CD4-positive, CD25-positive, alpha-beta regulatory T cell (primary cell): ENCODE measurements around the gene CACNA1G. TPM values are rescaled to one million over a fixed set of nuclear protein-coding genes. Genes with fewer than 3 reads are reported as not detected.

Experiments
- ATAC-seq, 2 donors: fragments of 150-1000 bp; cut with Tn5 transposase; one replicate each; pipeline ENCODE4 v1.10.0; 2021; ENCODE audit warnings: low read depth in 2 of 2, moderate number of reproducible peaks in 2 of 2, moderate library complexity in 1 of 2
- DNase-seq, 3 donors: peaks; one replicate each; pipeline versions ENCODE4 v3.0.0 to v3.0.0-alpha.2; 2012 to 2022; ENCODE audit warnings: mixed read lengths in 1 of 3
- H3K27ac ChIP-seq: one replicate; pipeline ENCODE4 v1.7.0; 2013; ENCODE audit warnings: mild to moderate bottlenecking, low read length; ENCODE audit not compliant: insufficient read depth, poor library complexity, severe bottlenecking
- H3K27me3 ChIP-seq: one replicate; pipeline ENCODE4 v1.7.0; 2013; ENCODE audit warnings: low read length; ENCODE audit not compliant: control insufficient read depth, insufficient read depth
- H3K36me3 ChIP-seq: one replicate; pipeline ENCODE4 v1.7.0; 2013; ENCODE audit warnings: mild to moderate bottlenecking, low read length, moderate library complexity; ENCODE audit not compliant: control insufficient read depth, insufficient read depth
- H3K4me1 ChIP-seq: 2 replicates; pipeline ENCODE4 v1.7.0; 2013; ENCODE audit warnings: mild to moderate bottlenecking, low read length; ENCODE audit not compliant: insufficient read depth, control insufficient read depth, poor library complexity, severe bottlenecking
- H3K4me3 ChIP-seq: one replicate; pipeline ENCODE4 v1.7.0; 2013; ENCODE audit warnings: low read depth, mild to moderate bottlenecking, low read length, moderate library complexity
- H3K9me3 ChIP-seq, 2 experiments: 1 replicate in 1 of 2; 2 replicates in 1 of 2; pipeline ENCODE4 v1.7.0; 2013; ENCODE audit warnings: low read length in 2 of 2, mild to moderate bottlenecking in 1 of 2, moderate library complexity in 1 of 2; ENCODE audit not compliant: control insufficient read depth in 2 of 2
- H3K27ac Mint-ChIP-seq, 3 donors: one replicate each; pipeline ENCODE4 v1.8.0; 2020 to 2022; ENCODE audit warnings: mild to moderate bottlenecking in 3 of 3, mixed read lengths in 3 of 3, moderate library complexity in 2 of 3
- H3K27me3 Mint-ChIP-seq: one replicate; pipeline ENCODE4 v1.8.0; 2022; ENCODE audit warnings: mild to moderate bottlenecking, mixed read lengths
- H3K36me3 Mint-ChIP-seq: one replicate; pipeline ENCODE4 v1.8.0; 2020; ENCODE audit warnings: mixed read lengths
- H3K4me1 Mint-ChIP-seq, 4 donors: one replicate each; pipeline ENCODE4 v1.8.0; 2020 to 2022; ENCODE audit warnings: mixed read lengths in 4 of 4, mild to moderate bottlenecking in 1 of 4
- H3K4me3 Mint-ChIP-seq, 4 donors: one replicate each; pipeline ENCODE4 v1.8.0; 2020 to 2022; ENCODE audit warnings: mild to moderate bottlenecking in 4 of 4, mixed read lengths in 4 of 4, moderate library complexity in 3 of 4
- H3K9me3 Mint-ChIP-seq, 7 donors: one replicate each; pipeline ENCODE4 v1.8.0; 2020 to 2022; ENCODE audit warnings: mixed read lengths in 7 of 7, mild to moderate bottlenecking in 3 of 7, moderate library complexity in 2 of 7
- polyA plus RNA-seq, 4 donors: library from polyadenylated mRNA; unstranded; fragments of 300-500 nt; fragmentation: Illumina TruSeq; gene quantifications; one replicate each; pipeline ENCODE4 v1.2.3, GENCODE V29; 2021
- total RNA-seq: library from RNA; stranded (reverse); gene quantifications from one replicate; pipeline ENCODE4 v1.2.3, GENCODE V29; 2022

Gene CACNA1G
- total and polyA plus RNA-seq, 5 donors from 2014 or later = 0.05 TPM; not detected in 4

GRCh38 chr17:50642071-50642721 is 81.7 kb downstream of the CACNA1G start:
- H3K4me1 ChIP-seq = no peaks in the 10 kb centered on the region
- Mint-ChIP-seq H3K27me3 (peaks cover 32% of the 10 kb centered on the region), H3K36me3 (no peaks in the 10 kb centered on the region), H3K4me1 (no peaks in the 10 kb centered on the region), H3K27ac (peak overlapping the region in 1 of 3 donors; percentile 43), H3K4me3 (peak overlapping the region in 1 of 4 donors; percentile 40), H3K9me3 (no peaks in the 10 kb centered on the region)
- DNase-seq (no peak), ATAC-seq (no peak)
- H3K27ac ChIP-seq = no peak overlapping the region
- no peaks in the 10 kb centered on the region for H3K9me3 ChIP-seq
- no peak overlapping the region for H3K4me3 ChIP-seq
- H3K36me3 ChIP-seq = no peaks in the 10 kb centered on the region
- peaks cover 10% of the 10 kb centered on the region for H3K27me3 ChIP-seq

- DNase-seq = no peak
- Mint-ChIP-seq H3K4me1 (no peaks in the 10 kb centered on the region), H3K27ac (no peak overlapping the region), H3K27me3 (peaks cover 24% of the 10 kb centered on the region), H3K4me3 (peak overlapping the region in 1 of 4 donors; percentile 80), H3K9me3 (no peaks in the 10 kb centered on the region), H3K36me3 (no peaks in the 10 kb centered on the region)
- peaks cover 10% of the 10 kb centered on the region for H3K27me3 ChIP-seq
- H3K9me3 ChIP-seq = no peaks in the 10 kb centered on the region
- H3K4me1 ChIP-seq = no peaks in the 10 kb centered on the region
- H3K36me3 ChIP-seq = no peaks in the 10 kb centered on the region
- H3K4me3 ChIP-seq = no peak overlapping the region
- no peak overlapping the region for H3K27ac ChIP-seq
- ATAC-seq = no peak
Observed at GRCh38 chr17:50642722-50643656, 82.5 kb downstream of the CACNA1G start.

- no peaks in the 10 kb centered on the region for H3K4me1 Mint-ChIP-seq
- no peaks in the 10 kb centered on the region for H3K9me3 ChIP-seq
- H3K27ac ChIP-seq = no peak overlapping the region
- H3K27me3 ChIP-seq = peaks cover 2% of the 10 kb centered on the region
- no peak overlapping the region for H3K4me3 Mint-ChIP-seq
- no peaks in the 10 kb centered on the region for H3K36me3 ChIP-seq
- no peak overlapping the region for H3K4me3 ChIP-seq
- H3K27ac Mint-ChIP-seq = peak overlapping the region in 1 of 3 donors; percentile 40
- peaks cover 12% of the 10 kb centered on the region for H3K27me3 Mint-ChIP-seq
- no peaks in the 10 kb centered on the region for H3K4me1 ChIP-seq
- H3K9me3 Mint-ChIP-seq = peaks cover 0 to 2% (median 0%) of the 10 kb centered on the region in 7 donors
- DNase-seq (no peak), ATAC-seq (no peak)
- H3K36me3 Mint-ChIP-seq = no peaks in the 10 kb centered on the region
Observed at GRCh38 chr17:50645748-50646682, 85.5 kb downstream of the CACNA1G start.

- no peaks in the 10 kb centered on the region for H3K4me1 ChIP-seq
- H3K36me3 Mint-ChIP-seq = no peaks in the 10 kb centered on the region
- no peak overlapping the region for H3K27ac Mint-ChIP-seq
- ATAC-seq = no peak
- no peak overlapping the region for H3K4me3 Mint-ChIP-seq
- no peaks in the 10 kb centered on the region for H3K36me3 ChIP-seq
- no peak overlapping the region for H3K27ac ChIP-seq
- no peak overlapping the region for H3K4me3 ChIP-seq
- H3K27me3 ChIP-seq = peaks cover 2% of the 10 kb centered on the region
- H3K9me3 ChIP-seq = no peaks in the 10 kb centered on the region
- DNase-seq = no peak
- peaks cover 18% of the 10 kb centered on the region for H3K27me3 Mint-ChIP-seq
- peaks cover 0 to 4% (median 0%) of the 10 kb centered on the region in 7 donors for H3K9me3 Mint-ChIP-seq
- no peaks in the 10 kb centered on the region for H3K4me1 Mint-ChIP-seq
Observed at GRCh38 chr17:50647187-50647586, 86.7 kb downstream of the CACNA1G start.

- Mint-ChIP-seq H3K4me3 (no peak overlapping the region), H3K27ac (no peak overlapping the region)
Observed at GRCh38 chr17:50649042-50649908, 88.8 kb downstream of the CACNA1G start.

GRCh38 chr17:50651661-50652060 is 91.1 kb downstream of the CACNA1G start:
- ATAC-seq (no peak), DNase-seq (no peak)
- no peaks in the 10 kb centered on the region for H3K4me1 ChIP-seq
- H3K9me3 Mint-ChIP-seq = peaks cover 0 to 4% (median 0%) of the 10 kb centered on the region in 7 donors
- no peaks in the 10 kb centered on the region for H3K36me3 Mint-ChIP-seq
- peaks cover 2% of the 10 kb centered on the region for H3K27me3 ChIP-seq
- H3K27ac ChIP-seq = no peak overlapping the region
- no peaks in the 10 kb centered on the region for H3K4me1 Mint-ChIP-seq
- H3K4me3 Mint-ChIP-seq = no peak overlapping the region
- peaks cover 22% of the 10 kb centered on the region for H3K27me3 Mint-ChIP-seq
- H3K4me3 ChIP-seq = no peak overlapping the region
- no peaks in the 10 kb centered on the region for H3K36me3 ChIP-seq
- H3K9me3 ChIP-seq = peaks cover 3 to 4% of the 10 kb centered on the region in 2 experiments
- H3K27ac Mint-ChIP-seq = no peak overlapping the region

More at GRCh38 chr17:50649042-50649908, 88.8 kb downstream of the CACNA1G start:
- Histone ChIP-seq H3K36me3 (no peaks in the 10 kb centered on the region), H3K4me1 (no peaks in the 10 kb centered on the region), H3K27ac (no peak overlapping the region), H3K27me3 (peaks cover 5% of the 10 kb centered on the region), H3K9me3 (peaks cover 3 to 4% of the 10 kb centered on the region in 2 experiments), H3K4me3 (no peak overlapping the region)
- no peak for DNase-seq
- no peak for ATAC-seq
- no peaks in the 10 kb centered on the region for H3K4me1 Mint-ChIP-seq
- H3K36me3 Mint-ChIP-seq = no peaks in the 10 kb centered on the region
- H3K27me3 Mint-ChIP-seq = peaks cover 22% of the 10 kb centered on the region
- peaks cover 0 to 4% (median 0%) of the 10 kb centered on the region in 7 donors for H3K9me3 Mint-ChIP-seq
